GM19238 (cell line): ENCODE data around the gene TMEM259.

Source experiments
- DNase-seq: peaks from one replicate; pipeline ENCODE4 v3.0.0; 2011; ENCODE audit warnings: low spot score; ENCODE audit not compliant: insufficient read length

TMEM259 gene

DNA sequence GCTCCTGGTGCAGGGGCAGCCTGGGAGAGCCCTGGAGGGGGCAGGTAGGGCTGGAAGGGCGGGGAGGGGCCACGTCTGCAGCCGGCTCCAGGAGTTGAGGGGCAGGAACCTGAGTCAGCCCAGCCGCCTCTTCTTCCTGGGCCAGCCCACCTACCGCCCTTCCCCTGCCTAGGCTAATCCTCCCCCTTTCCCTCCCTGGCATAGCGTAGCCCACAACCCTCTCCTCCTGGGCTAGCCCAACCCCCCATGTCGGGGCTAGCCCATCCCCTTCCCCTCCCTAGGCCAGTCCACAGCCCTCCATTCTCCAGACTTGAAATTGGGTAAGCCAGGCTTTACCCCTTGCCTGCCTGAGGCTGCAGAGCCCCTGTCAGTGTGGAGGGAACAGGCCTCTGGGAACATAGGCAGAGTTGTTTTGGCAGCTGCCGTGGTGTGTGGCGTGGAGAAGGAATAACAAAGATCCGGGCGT, 57.4 kb downstream of the TMEM259 start:
- no peak for DNase-seq

DNA sequence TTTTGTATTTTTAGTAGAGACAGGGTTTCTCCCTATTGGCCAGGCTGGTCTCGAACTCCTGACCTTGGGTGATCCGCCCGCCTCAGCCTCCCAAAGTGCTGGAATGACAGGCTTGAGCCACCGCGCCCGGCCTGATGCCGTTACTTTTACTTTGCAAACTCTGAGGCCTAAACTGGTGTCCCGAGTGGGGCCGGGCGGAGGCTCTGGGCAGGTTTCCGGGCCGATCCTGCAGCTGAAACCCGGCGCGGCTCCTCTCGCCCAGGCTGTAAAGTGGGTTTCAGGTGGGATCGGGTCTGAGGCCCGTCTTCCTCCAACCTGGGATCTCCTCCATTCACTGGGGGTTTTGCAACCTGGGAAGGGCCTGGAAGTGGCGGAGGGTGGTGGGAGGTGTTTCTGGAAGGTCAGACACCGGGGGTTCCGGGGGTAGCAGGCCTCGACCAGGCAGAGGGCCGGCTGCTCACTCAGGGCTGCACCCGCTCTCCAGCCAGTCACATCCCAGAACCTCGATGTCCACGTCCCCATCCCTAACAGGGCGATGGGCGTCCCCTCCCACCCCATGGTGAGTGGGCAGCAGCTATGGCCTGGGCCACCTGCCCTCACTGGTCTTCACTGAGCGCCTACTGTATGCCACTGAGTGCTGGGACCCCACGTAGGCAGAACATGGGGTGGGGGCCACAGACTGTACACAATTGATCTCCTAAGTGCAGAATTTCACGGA, 58.1 kb downstream of the TMEM259 start:
- no peak for DNase-seq

DNA sequence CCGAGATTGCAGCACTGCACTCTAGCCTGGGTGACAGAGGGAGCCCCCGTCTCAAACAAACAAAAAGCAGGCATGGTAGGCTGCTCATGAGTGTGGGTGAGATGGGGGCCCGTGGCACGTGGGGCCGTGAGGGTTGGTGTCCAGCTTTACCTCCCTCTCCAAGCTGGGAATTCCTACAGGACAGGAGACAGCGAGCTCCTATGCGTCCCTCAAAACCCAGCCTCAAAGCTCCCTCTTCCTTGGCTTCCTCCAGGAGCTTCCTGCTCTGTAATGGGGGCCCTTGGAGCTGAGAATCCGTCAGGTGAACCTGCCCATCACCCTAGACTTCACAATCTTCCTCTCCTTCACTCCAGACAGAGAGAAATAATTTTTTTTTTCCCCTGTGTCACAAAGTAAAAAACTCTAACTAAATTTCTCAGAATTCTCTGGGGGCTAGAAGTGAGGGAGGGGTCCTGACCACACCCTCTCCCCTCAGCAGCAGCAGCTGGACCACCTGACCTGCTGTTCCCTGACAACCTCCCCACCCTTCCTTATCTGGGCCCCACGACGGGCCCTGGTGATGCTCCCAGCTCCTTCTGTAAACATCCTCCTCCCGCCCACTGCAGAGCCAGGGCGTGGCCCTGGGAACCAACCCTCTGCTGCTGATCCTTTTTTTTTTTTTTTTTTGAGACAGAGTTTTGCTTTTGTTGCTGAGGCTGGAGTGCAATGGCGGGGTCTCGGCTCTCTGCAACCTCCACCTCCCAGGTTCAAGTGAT, 58.9 kb downstream of the TMEM259 start:
- no peak for DNase-seq

DNA sequence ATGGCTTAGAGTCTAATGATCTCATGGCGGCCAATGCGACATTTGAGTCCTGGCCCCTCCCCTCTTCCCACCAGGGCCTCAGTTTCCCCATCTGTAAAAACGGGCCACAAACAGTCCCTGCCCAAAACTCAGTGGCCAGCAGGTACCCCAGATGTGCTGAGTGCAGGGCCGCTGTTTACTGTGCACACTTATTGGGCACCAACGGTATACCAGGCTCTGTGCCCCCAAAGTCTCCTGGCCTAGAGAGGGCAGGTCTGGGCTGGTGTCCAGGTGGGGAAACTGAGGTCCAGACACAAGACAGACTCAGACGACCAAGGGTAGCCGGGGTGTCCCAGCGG, 60.4 kb downstream of the TMEM259 start:
- no peak for DNase-seq

DNA sequence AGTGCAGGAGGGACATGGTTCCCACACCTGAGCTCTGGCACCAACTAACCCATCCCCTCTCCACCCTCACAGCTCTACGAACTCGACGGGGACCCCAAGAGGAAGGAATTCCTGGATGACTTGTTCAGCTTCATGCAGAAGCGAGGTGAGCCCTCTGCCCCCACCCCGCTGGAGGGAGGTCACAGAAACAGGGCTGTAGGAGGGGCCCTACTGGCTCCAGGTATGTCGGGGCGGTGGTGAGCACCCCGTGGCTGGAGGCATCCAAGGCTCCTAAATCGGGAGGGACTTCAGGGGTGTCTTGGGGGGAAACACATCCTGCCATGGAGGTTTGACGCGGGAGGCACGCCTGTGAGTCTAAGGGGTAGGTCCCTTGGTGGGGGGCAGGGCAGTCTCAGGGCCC, 60.9 kb downstream of the TMEM259 start:
- DNase-seq: no peak
